B cell (primary cell): ENCODE measurements around the gene TRPC3. TPM values are rescaled to one million over a fixed set of nuclear protein-coding genes. Genes with fewer than 3 reads are reported as not detected.
A peak's percentile ranks its signal among the peaks of the same experiment; 100 is the strongest.

Experiments used
- ATAC-seq: fragments of 200-7000 bp; cut with Tn5 transposase; one replicate; pipeline ENCODE4 v1.10.0; 2021; ENCODE audit warnings: low read depth, mild to moderate bottlenecking, moderate number of reproducible peaks, moderate library complexity
- CTCF ChIA-PET: fragments of 350-600 bp; sonication (Branson Sonifier 250); formaldehyde crosslinking; loops from one replicate; lab custom pipeline; 2021; ENCODE audit warnings: antibody characterized with exemption, inconsistent platforms; lab: Charles Lee
- POLR2A ChIA-PET: fragments of 350-600 bp; sonication (Branson Sonifier 250); formaldehyde crosslinking; loops from one replicate; lab custom pipeline; 2021; ENCODE audit warnings: antibody characterized with exemption; lab: Charles Lee
- DNase-seq: peaks from one replicate; pipeline ENCODE4 v3.0.0; 2013
- H2AFZ ChIP-seq: 2 replicates; pipeline ENCODE4 v1.6.1; 2012; ENCODE audit warnings: mild to moderate bottlenecking, low read depth, low read length; ENCODE audit not compliant: insufficient read depth, poor library complexity, severe bottlenecking
- H3K27ac ChIP-seq, 2 donors: 1 replicate in 1 of 2; 2 replicates in 1 of 2; pipeline ENCODE4 v1.5.1; 2012 to 2013; ENCODE audit warnings: low read length in 2 of 2, mild to moderate bottlenecking in 2 of 2, moderate library complexity in 1 of 2
- H3K27me3 ChIP-seq, 4 experiments: fragments of 200-600 bp in 1 of 4; sonication (generic) in 1 of 4; replicated peaks in 1 of 4; 1 replicate in 2 of 4; 2 replicates in 2 of 4; pipeline versions ENCODE4 v1.6.1 to v1.7.0; 2013 to 2016; ENCODE audit warnings: low read length in 3 of 4, mild to moderate bottlenecking in 2 of 4, mixed read lengths in 1 of 4, moderate library complexity in 1 of 4; ENCODE audit not compliant: insufficient read depth in 4 of 4, control insufficient read depth in 3 of 4; ENCODE audit errors: control extremely low read depth in 1 of 4
- H3K36me3 ChIP-seq, 2 experiments: replicated peaks in 1 of 2; 1 replicate in 1 of 2; 2 replicates in 1 of 2; pipeline versions ENCODE4 v1.6.1 to v1.7.1; 2013; ENCODE audit warnings: low read length in 1 of 2; ENCODE audit not compliant: insufficient read depth in 2 of 2, control insufficient read depth in 1 of 2; ENCODE audit errors: control extremely low read depth in 1 of 2, extremely low read depth in 1 of 2
- H3K4me1 ChIP-seq, 2 donors: fragments of 200-600 bp in 1 of 2; sonication (generic) in 1 of 2; 1 replicate in 1 of 2; 2 replicates in 1 of 2; pipeline versions ENCODE4 v1.5.1 to v1.6.1; 2013 to 2017; ENCODE audit warnings: low read length in 2 of 2; ENCODE audit not compliant: control insufficient read depth in 2 of 2, insufficient read depth in 2 of 2
- H3K4me2 ChIP-seq: replicated peaks from 2 replicates; pipeline ENCODE3; 2012; ENCODE audit warnings: mild to moderate bottlenecking, low read depth, low read length; ENCODE audit not compliant: poor library complexity, severe bottlenecking
- H3K4me3 ChIP-seq, 5 experiments: fragments of 200-600 bp in 1 of 5; sonication (generic) in 1 of 5; 1 replicate in 3 of 5; 2 replicates in 2 of 5; pipeline versions ENCODE4 v1.5.1 to v1.7.0; 2011 to 2016; ENCODE audit warnings: low read length in 4 of 5, mild to moderate bottlenecking in 4 of 5, low read depth in 2 of 5, control low read depth in 1 of 5, moderate library complexity in 1 of 5; ENCODE audit not compliant: insufficient read depth in 1 of 5; ENCODE audit errors: control extremely low read depth in 1 of 5, extremely low read depth in 1 of 5
- H3K79me2 ChIP-seq: fragments of 200-600 bp; sonication (generic); one replicate; pipeline ENCODE4 v1.6.0; 2016; ENCODE audit warnings: low read length; ENCODE audit not compliant: control insufficient read depth, insufficient read depth
- H3K9ac ChIP-seq: fragments of 200-600 bp; sonication (generic); 2 replicates; pipeline ENCODE4 v1.6.1; 2017; ENCODE audit warnings: mild to moderate bottlenecking, low read length, moderate library complexity
- H3K9me3 ChIP-seq, 3 donors: one replicate each; pipeline versions ENCODE4 v1.6.1 to v1.7.1; 2013; ENCODE audit warnings: low read length in 2 of 3; ENCODE audit not compliant: control insufficient read depth in 2 of 3, insufficient read depth in 1 of 3; ENCODE audit errors: control extremely low read depth in 1 of 3
- H4K20me1 ChIP-seq: 2 replicates; pipeline ENCODE4 v1.6.0; 2012; ENCODE audit warnings: mild to moderate bottlenecking, low read length; ENCODE audit not compliant: insufficient read depth, control insufficient read depth, poor library complexity, severe bottlenecking
- H3K27ac Mint-ChIP-seq: one replicate; pipeline ENCODE4 v1.8.0; 2021; ENCODE audit warnings: mixed read lengths
- H3K27me3 Mint-ChIP-seq: one replicate; pipeline ENCODE4 v1.8.0; 2021; ENCODE audit warnings: mixed read lengths
- H3K4me1 Mint-ChIP-seq: one replicate; pipeline ENCODE4 v1.8.0; 2021; ENCODE audit warnings: mixed read lengths
- H3K4me3 Mint-ChIP-seq: one replicate; pipeline ENCODE4 v1.8.0; 2021; ENCODE audit warnings: mixed read lengths
- H3K9me3 Mint-ChIP-seq: one replicate; pipeline ENCODE4 v1.8.0; 2022; ENCODE audit warnings: mixed read lengths; ENCODE audit not compliant: insufficient read depth
- CTCF ChIP-seq: fragments of 200-600 bp; IDR thresholded peaks from one replicate; pipeline ENCODE4 v1.8.0; 2022; ENCODE audit warnings: antibody characterized with exemption, mild to moderate bottlenecking
- EZH2 ChIP-seq: IDR thresholded peaks from 2 replicates; pipeline ENCODE4 v1.6.1; 2012; ENCODE audit warnings: borderline replicate concordance, low read depth, mild to moderate bottlenecking, moderate library complexity, low read length; ENCODE audit not compliant: insufficient read depth, poor library complexity, severe bottlenecking
- WGBS: methylation state at CpG from one replicate; pipeline ENCODE4 v1.1.5; 2013; ENCODE audit warnings: missing lambda C conversion rate; ENCODE audit not compliant: insufficient coverage; 5-methylcytosine and 5-hydroxymethylcytosine counted together
- intact Hi-C: fragments of 100-400 bp; cut with micrococcal nuclease; formaldehyde crosslinking; loops from one replicate; pipeline ENCODE4 v1.10.0; 2022
- polyA plus RNA-seq: library from polyadenylated mRNA; depleted of rRNA; stranded (reverse); fragments of >200 nt; gene quantifications from 2 replicates; pipeline ENCODE4 v1.2.3, GENCODE V29; 2012
- total RNA-seq, 2 donors: library from RNA; stranded (reverse); fragments of 120-200 nt in 1 of 2; gene quantifications; 1 replicate in 1 of 2; 2 replicates in 1 of 2; pipeline versions ENCODE4 v1.2.3 to v1.2.4, GENCODE V29; 2013 to 2022

Gene TRPC3
- total and polyA plus RNA-seq, 2 donors (not counting 1 experiment from before 2014, with no cell fraction given), result not detected

GRCh38 chr4:121873604-121874003 is 78.3 kb downstream of the TRPC3 start:
- Histone ChIP-seq H3K27ac (no peak overlapping the region), H3K9me3 (peaks cover 0 to 1% (median 0%) of the 10 kb centered on the region in 3 donors), H2AFZ (peak overlapping the region; percentile 8), H3K27me3 (peaks cover 0 to 27% (median 13%) of the 10 kb centered on the region in 4 experiments), H4K20me1 (no peaks in the 10 kb centered on the region), H3K79me2 (no peaks in the 10 kb centered on the region), H3K4me3 (no peak overlapping the region), H3K9ac (no peak overlapping the region), H3K36me3 (no peaks in the 10 kb centered on the region), H3K4me2 (no peak overlapping the region), H3K4me1 (peaks cover 0 to 10% of the 10 kb centered on the region in 2 donors)
- H3K4me1 Mint-ChIP-seq, result peaks cover 17% of the 10 kb centered on the region
- H3K9me3 Mint-ChIP-seq, result no peaks in the 10 kb centered on the region
- ChIA-PET CTCF (no interaction called here), POLR2A (interaction anchor here (0.7 kb wide), 1 partner anchor 251 kb away, joined by 3 read pairs; no protein-coding TSS in a partner anchor)
- no CpG with 5 or more reads among the region's 3 CpGs for WGBS
- DNase-seq, result no peak
- ATAC-seq, result no peak
- H3K4me3 Mint-ChIP-seq, result no peak overlapping the region
- no peak overlapping the region for H3K27ac Mint-ChIP-seq
- TF ChIP-seq EZH2 (no peak), CTCF (no peak)
- intact Hi-C loops, result no loop called here
- H3K27me3 Mint-ChIP-seq, result peaks cover 30% of the 10 kb centered on the region
